AG08395 (cell line): Measurements from ENCODE around the gene B4GALT3.

Experiments
- DNase-seq: peaks from one replicate; pipeline ENCODE4 v3.0.0; 2012; ENCODE audit warnings: mixed read lengths, low spot score

The B4GALT3 gene

DNA sequence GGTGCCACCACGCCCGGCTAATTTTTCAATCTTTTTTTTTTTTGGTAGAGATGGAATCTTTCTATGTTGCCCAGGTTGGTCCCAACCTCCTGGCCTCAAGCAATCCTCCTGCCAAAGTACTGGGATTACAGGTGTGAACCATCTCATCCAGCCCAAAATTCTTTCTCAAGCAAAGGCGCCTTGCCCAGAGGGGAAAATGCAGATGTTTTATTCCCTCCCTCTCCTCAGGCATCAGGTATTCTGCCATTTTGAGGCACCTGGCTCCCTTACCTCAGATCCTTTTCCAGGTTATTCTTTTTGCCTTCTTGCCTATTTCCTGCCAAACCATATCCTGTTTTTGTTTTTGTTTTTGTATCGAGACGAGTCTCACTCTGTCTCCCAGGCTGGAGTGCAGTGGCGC lies 11.1 kb upstream of the B4GALT3 start:
- DNase-seq = no peak

DNA sequence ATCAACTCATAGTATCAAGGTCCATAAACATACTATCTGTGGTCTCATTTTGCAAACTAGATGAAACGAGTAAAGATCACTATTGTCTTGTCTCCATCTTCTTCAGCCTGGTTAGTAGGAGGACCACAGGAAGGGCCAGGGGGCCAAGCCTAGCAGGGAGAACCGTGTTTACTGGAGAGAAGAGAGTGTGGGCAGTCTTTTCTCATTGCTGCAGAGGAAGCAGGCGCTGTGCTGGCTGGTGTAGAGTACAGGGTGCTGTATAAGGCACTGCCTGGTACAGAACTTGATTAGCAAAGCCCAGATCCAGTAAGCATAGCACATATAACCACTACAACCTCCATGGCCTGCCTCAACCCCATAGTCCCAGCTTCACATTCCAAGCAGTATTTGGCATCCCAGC lies 10.0 kb upstream of the B4GALT3 start:
- DNase-seq = no peak

DNA sequence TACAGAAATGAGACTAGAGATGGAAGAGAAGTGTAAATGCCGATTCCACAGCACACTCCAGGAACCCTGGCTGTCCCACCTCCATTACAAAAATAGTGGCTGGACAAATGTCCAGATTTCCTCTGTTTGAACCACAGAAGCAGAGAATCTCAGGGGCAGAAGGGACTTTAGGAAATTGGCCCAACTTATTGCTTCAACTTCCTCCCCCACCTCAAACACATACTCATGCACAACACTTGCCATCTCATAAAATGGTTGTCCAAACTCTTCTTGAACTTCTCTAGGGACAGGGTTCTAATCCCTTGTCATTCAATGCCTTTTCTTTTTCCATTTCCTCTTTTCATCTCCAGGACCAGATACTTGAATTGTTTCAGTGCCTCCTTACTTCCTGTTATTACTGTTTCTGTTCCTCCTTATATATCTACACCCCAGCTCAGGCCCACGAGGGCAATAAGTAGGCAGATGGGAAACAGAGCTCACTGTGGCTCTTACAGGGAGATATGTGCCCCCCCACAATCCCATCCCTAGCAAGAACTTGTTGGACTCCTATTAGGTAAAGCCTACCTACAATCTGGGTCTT lies 8.5 kb upstream of the B4GALT3 start:
- DNase-seq = no peak

GRCh38 chr1:161185282-161185682 lies 8.0 kb upstream of the B4GALT3 start:
- DNase-seq = peak; percentile 83

DNA sequence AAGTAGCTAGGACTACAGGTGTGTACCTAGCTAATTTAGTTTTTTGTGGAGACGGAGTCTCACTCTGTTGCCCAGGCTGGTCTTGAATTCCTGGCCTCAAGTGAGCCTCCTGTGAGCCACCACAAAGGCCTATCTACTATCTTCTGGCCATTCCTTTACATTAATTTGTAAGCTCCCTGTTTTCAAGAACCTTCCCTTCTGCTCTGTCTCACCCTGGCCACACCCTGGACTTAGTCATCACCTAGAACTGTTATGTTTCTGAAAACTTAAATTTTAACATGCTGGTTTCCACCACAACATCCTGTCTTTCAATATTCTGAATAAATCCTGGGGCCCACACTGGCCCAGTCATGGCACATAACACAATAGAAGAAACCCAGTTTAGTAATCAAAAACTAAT lies 4.9 kb upstream of the B4GALT3 start:
- DNase-seq = peak; percentile 64

DNA sequence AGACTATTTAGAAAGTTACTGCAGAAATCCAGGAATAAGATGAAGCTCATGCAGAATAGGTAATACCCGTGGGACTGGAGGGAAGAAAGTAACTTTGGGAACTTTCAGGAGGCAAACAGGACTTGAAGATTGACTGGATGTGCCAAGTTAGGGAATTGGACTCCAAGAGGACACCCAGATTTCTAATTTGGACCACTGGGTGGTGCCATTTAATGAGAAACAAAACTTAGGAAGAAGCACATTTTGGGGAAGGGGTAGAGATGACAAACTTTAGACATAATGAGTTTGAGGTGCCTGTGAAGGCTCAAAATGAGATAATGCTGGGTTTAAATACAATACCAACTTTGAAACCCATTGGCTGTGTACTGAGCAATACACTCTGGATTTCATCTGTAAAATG lies 3.3 kb upstream of the B4GALT3 start:
- no peak for DNase-seq

- no peak for DNase-seq
Measured at GRCh38 chr1:161179698-161180097, 2.4 kb upstream of the B4GALT3 start.

DNA sequence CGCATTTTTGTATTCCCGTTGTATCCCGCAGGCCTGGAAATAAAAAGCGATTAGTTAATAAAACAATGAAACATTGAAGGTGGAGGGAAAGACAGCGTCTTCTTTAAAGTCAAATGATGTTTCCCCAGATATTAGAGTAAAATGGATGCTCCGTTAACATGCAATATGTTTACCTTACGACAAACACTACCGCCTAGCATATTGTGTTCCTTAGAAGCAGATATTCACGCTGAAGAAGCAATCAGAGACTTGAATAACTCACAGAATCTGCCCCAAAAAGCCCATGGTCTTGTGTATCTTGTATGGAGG lies 583 bp upstream of the B4GALT3 start:
- DNase-seq = no peak

- DNase-seq = no peak
Measured at GRCh38 chr1:161176468-161177111, 717 bp downstream of the B4GALT3 start.

DNA sequence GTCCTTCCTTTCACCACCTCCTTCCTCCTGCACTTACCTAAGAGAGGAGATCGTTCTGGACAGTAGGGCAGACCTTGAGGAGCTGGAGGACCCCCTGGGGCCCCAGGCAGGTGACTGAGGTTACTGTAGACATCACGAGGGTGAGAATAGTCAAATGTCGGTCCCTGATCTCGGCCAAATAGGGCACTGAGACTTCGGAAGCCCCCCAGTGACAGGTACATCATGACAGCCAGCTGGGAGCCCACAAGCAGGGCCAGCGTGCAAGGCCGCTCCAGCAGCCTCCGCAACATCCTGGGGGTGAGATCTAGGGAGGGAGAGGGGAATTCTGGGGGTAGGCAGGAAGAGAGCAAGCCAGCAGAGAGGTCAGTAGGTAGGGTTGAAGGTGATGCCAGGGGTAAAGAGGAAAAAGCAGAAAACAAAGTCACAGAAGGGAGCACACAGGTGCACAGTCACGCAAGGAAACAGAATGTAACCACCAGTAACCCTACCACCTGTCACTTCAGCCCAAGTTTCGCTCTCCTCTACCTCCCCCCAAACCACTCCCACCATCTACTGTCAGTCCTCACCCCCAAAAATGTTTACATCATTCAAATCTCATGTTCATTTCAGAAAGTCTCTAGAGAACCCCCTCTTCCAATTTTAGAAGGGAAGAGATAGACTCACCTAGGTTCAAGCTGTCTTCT lies 1.4 kb downstream of the B4GALT3 start:
- no peak for DNase-seq

- no peak for DNase-seq
Measured at GRCh38 chr1:161174911-161175310, 2.4 kb downstream of the B4GALT3 start.

DNA sequence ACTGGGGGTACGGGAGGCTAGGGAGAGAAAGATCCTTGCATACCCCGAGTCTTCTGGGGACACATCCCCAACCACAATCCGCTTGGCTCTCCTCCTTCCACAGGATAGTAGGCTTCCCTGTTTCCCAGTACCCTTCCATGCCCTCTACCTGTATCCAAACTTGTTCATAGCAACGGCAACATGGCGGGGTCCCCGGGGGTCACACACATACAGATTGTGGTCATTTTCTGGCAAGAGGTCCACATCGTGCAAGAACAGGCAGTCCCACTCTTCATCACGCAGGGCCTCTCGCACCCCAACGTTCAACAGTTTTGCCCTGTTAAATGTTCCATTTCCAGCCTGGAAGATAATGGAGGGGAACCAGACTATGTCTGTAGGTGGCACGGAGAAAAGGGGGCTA lies 3.6 kb downstream of the B4GALT3 start:
- no peak for DNase-seq

- peak; percentile 84 for DNase-seq
Measured at GRCh38 chr1:161172776-161173376, 4.4 kb downstream of the B4GALT3 start.

- no peak for DNase-seq
Measured at GRCh38 chr1:161172349-161172748, 5.0 kb downstream of the B4GALT3 start.

GRCh38 chr1:161171696-161172095 lies 5.6 kb downstream of the B4GALT3 start:
- DNase-seq = no peak

DNA sequence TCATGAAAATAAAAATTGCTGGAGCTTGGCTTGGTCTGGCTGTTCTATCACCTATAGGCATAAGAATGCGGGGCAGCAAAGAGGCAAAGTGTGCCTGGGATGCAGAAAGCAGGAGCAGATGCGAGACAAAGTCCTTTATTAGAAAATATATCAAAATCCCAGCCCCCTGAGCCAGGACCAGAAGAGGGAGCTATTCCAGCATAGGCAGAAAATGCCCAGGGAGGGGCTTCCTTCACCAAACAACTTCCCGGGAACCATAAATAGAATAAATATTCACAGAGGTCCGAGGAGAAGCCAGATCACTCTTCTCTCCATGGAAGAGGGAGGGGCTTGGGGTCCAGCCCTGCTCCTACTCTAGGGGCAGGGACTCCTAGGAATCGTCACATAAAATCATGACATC lies 6.1 kb downstream of the B4GALT3 start:
- DNase-seq = no peak

DNA sequence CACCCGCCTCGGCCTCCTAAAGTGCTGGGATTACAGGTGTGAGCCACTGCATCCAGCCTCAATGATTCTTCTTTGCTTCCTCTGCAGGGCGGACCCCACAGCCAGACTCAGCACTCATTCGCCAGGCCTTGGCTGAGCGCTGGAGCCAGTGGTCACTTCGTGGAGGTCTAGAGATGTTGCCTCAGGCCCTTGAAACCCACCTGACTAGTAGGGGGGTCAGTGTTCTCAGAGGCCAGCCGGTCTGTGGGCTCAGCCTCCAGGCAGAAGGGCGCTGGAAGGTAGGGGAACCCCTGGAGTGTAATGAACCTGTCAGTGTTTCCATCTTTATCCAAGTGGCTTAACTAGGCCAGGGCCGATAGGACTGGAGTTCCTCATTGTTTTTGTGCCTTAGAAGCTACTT lies 8.4 kb downstream of the B4GALT3 start:
- no peak for DNase-seq

- DNase-seq = no peak
Measured at GRCh38 chr1:161166669-161167548, 10.4 kb downstream of the B4GALT3 start.

GRCh38 chr1:161165742-161166668 lies 11.3 kb downstream of the B4GALT3 start, which contains the start of gene PPOX:
Gene PPOX, plus strand, starts transcription at chr1:161166426. Its CDS starts 422 bp downstream, at chr1:161166848.
- DNase-seq = peak; percentile 94

DNA sequence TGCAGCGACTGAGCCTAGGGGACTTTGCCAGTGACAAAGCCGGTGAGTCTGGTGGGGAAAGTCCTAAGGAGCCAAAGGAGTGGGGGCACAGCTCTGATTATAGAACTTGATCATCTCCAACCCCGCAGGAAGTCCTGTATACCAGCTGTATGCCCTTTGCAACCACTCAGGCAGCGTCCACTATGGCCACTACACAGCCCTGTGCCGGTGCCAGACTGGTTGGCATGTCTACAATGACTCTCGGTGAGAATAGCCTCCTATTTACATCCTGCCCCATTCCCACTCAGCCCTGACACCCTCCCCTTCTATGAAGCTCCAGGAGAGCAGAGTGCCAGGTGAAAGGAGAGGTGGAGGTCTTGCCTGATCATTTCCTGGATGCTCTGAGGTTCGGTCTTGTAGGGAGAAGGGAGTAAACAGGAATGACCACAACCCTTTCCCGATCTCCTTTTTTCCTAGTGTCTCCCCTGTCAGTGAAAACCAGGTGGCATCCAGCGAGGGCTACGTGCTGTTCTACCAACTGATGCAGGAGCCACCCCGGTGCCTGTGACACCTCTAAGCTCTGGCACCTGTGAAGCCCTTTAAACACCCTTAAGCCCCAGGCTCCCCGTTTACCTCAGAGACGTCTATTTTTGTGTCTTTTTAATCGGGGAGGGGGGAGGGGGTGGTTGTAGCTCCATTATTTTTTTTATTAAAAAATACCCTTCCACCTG lies 12.3 kb downstream of the B4GALT3 start:
- no peak for DNase-seq

DNA sequence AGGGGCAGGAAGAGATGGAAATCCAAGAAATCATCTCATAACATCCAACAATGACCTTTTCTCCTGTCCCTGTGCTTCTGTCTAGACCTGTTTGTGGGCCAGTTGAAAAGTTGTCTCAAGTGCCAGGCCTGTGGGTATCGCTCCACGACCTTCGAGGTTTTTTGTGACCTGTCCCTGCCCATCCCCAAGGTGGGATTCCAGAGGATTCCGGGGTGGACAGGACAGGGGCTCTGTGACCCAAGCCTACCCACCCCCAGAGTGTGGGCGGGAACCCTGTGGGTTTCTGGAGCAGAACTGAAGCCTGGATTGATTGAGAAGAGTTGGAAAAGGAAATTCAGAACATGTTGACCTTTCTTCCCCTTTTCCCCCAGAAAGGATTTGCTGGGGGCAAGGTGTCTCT lies 13.5 kb downstream of the B4GALT3 start:
- DNase-seq = no peak
